GM12878 (cell line): ENCODE data around the gene SPOP. TPM values are rescaled to one million over a fixed set of nuclear protein-coding genes. Genes with fewer than 3 reads are reported as not detected.

ENCODE experiments used
- ATAC-seq: fragments of 200-7000 bp; cut with Tn5 transposase; 3 replicates; pipeline ENCODE4 v1.9.1; 2020; ENCODE audit warnings: mild to moderate bottlenecking, moderate library complexity
- BruUV-seq: library from RNA; stranded (reverse); fragments of 400-500 nt; replicated peaks from 2 replicates; lab custom pipeline; 2021; lab: Mats Ljungman, UMichigan
- CTCF ChIA-PET: fragments of 300-600 bp; sonication (Branson Sonifier 250); formaldehyde crosslinking; extraction: SDS; loops from one replicate; lab custom pipeline; 2021; ENCODE audit warnings: inconsistent platforms; lab: Yijun Ruan, JAX
- POLR2A ChIA-PET: fragments of 350-600 bp; formaldehyde crosslinking; extraction: SDS; loops from one replicate; lab custom pipeline; 2021; ENCODE audit warnings: inconsistent platforms; lab: Charles Lee
- RAD21 ChIA-PET: fragments of 300-600 bp; sonication (Branson Sonifier 250); formaldehyde crosslinking; loops from one replicate; lab custom pipeline; 2023; ENCODE audit warnings: antibody characterized with exemption; ENCODE audit not compliant: unreplicated experiment; lab: Charles Lee
- SMC1A ChIA-PET: fragments of 300-600 bp; sonication (Branson Sonifier 250); formaldehyde crosslinking; loops from one replicate; lab custom pipeline; 2023; ENCODE audit not compliant: unreplicated experiment, uncharacterized antibody; lab: Charles Lee
- DNase-seq: peaks from one replicate; pipeline ENCODE4 v3.0.0-alpha.2; 2011; ENCODE audit warnings: low read depth, low spot score
- FAIRE-seq: peaks from 3 replicates; lab custom pipeline; 2011; peaks lifted over from hg19 to GRCh38; lab: Jason Lieb, UNC
- H2AFZ ChIP-seq: 2 replicates; pipeline ENCODE4 v1.6.0; 2011; ENCODE audit warnings: low read depth, low read length, control low read depth; ENCODE audit not compliant: control insufficient read depth
- H3K27ac ChIP-seq: 2 replicates; pipeline ENCODE4 v1.5.1; 2011; ENCODE audit warnings: control low read depth; ENCODE audit not compliant: control insufficient read depth, insufficient read depth
- H3K27me3 ChIP-seq, 2 experiments: replicated peaks in 1 of 2; 2 replicates each; pipeline versions ENCODE4 v1.6.0 to v1.6.1; 2011; ENCODE audit warnings: low read length in 1 of 2; ENCODE audit not compliant: control insufficient read depth in 2 of 2, insufficient read depth in 2 of 2
- H3K36me3 ChIP-seq, 2 experiments: 2 replicates each; pipeline ENCODE4 v1.5.1; 2011; ENCODE audit warnings: low read length in 1 of 2; ENCODE audit not compliant: control insufficient read depth in 2 of 2, insufficient read depth in 2 of 2
- H3K4me1 ChIP-seq: 2 replicates; pipeline ENCODE4 v1.6.1; 2011; ENCODE audit warnings: mild to moderate bottlenecking, low read length, moderate library complexity, mixed read lengths; ENCODE audit not compliant: control insufficient read depth, insufficient read depth
- H3K4me2 ChIP-seq: 2 replicates; pipeline ENCODE4 v1.6.0; 2011; ENCODE audit warnings: control low read depth; ENCODE audit not compliant: control insufficient read depth, insufficient read depth
- H3K4me3 ChIP-seq: fragments of 200-600 bp; sonication (generic); 2 replicates; pipeline ENCODE4 v1.5.1; 2016
- H3K79me2 ChIP-seq: 2 replicates; pipeline ENCODE4 v1.6.0; 2011; ENCODE audit warnings: low read length; ENCODE audit not compliant: control insufficient read depth, insufficient read depth
- H3K9ac ChIP-seq: 2 replicates; pipeline ENCODE4 v1.8.0; 2011; ENCODE audit warnings: low read length, control low read depth, mixed read lengths; ENCODE audit not compliant: control insufficient read depth, insufficient read depth
- H3K9me3 ChIP-seq: replicated peaks from 3 replicates; pipeline ENCODE4 v1.5.1; 2011; ENCODE audit warnings: mild to moderate bottlenecking, low read length; ENCODE audit not compliant: control insufficient read depth, insufficient read depth
- H4K20me1 ChIP-seq: 2 replicates; pipeline ENCODE4 v1.6.0; 2011; ENCODE audit not compliant: control insufficient read depth, insufficient read depth
- ATF2 ChIP-seq: IDR thresholded peaks from 2 replicates; pipeline ENCODE4 v1.6.1; 2012; ENCODE audit warnings: low read length, inconsistent platforms
- BCL3 ChIP-seq: IDR thresholded peaks from 2 replicates; pipeline ENCODE4 v1.6.1; 2011; ENCODE audit warnings: borderline replicate concordance, low read depth, mild to moderate bottlenecking, moderate library complexity, low read length; ENCODE audit not compliant: insufficient read depth, poor library complexity, severe bottlenecking
- FOXM1 ChIP-seq: IDR thresholded peaks from 2 replicates; pipeline ENCODE4 v1.6.1; 2012; ENCODE audit warnings: low read depth, mild to moderate bottlenecking, inconsistent platforms, low read length, moderate library complexity
- HDAC2 ChIP-seq: fragments of 200-600 bp; sonication (generic); IDR thresholded peaks from 2 replicates; pipeline ENCODE4 v1.6.1; 2017
- HSF1 ChIP-seq: fragments of 150-350 bp; IDR thresholded peaks from 2 replicates; pipeline ENCODE4 v1.6.1; 2014; ENCODE audit warnings: mild to moderate bottlenecking, low read depth, low read length
- MAX ChIP-seq: IDR thresholded peaks from 2 replicates; pipeline ENCODE4 v1.6.1; 2012; ENCODE audit warnings: low read depth, low read length, improper control_type of control experiment
- PBX3 ChIP-seq: IDR thresholded peaks from 2 replicates; pipeline ENCODE4 v1.6.1; 2011; ENCODE audit warnings: mild to moderate bottlenecking, low read depth, low read length, moderate library complexity; ENCODE audit not compliant: insufficient replicate concordance
- POLR2AphosphoS5 ChIP-seq: IDR thresholded peaks from 2 replicates; pipeline ENCODE4 v1.6.1; 2011; ENCODE audit warnings: mild to moderate bottlenecking, low read length, inconsistent platforms
- RCOR1 ChIP-seq: conservative IDR thresholded peaks from 2 replicates; pipeline ENCODE4 v1.6.1; 2012; ENCODE audit warnings: low read depth, low read length, improper control_type of control experiment
- SKIL ChIP-seq: fragments of 450-650 bp; IDR thresholded peaks from 2 replicates; pipeline ENCODE4 v1.6.1; 2017; ENCODE audit warnings: mild to moderate bottlenecking, low read depth, inconsistent platforms; ENCODE audit not compliant: poor library complexity, severe bottlenecking
- TAF1 ChIP-seq: IDR thresholded peaks from 2 replicates; pipeline ENCODE4 v1.6.1; 2011; ENCODE audit warnings: mild to moderate bottlenecking, low read depth, low read length, borderline replicate concordance
- TCF3 ChIP-seq: IDR thresholded peaks from 2 replicates; pipeline ENCODE4 v1.6.1; 2012; ENCODE audit warnings: low read depth, mild to moderate bottlenecking, low read length, borderline replicate concordance; ENCODE audit not compliant: insufficient read depth
- ZNF24 ChIP-seq: fragments of 450-650 bp; IDR thresholded peaks from 2 replicates; pipeline ENCODE4 v1.6.1; 2017; ENCODE audit warnings: antibody characterized with exemption, mild to moderate bottlenecking
- WGBS: methylation state at CpG from one replicate; pipeline ENCODE4 v1.1.6; 2016; ENCODE audit warnings: low lambda C conversion rate; ENCODE audit not compliant: insufficient replicate concordance, insufficient coverage; ENCODE audit errors: missing lambda C conversion rate; 5-methylcytosine and 5-hydroxymethylcytosine counted together
- in situ Hi-C: fragments of 300-500 bp; cut with MboI; formaldehyde crosslinking; loops from 9 replicates; pipeline ENCODE4 v1.14.3; 2018; ENCODE audit warnings: mixed read lengths
- intact Hi-C: fragments of 100-400 bp; cut with micrococcal nuclease; formaldehyde crosslinking; loops from one replicate; pipeline ENCODE4 v1.14.2; 2022; ENCODE audit not compliant: unreplicated experiment
- polyA plus RNA-seq, 11 experiments: library from polyadenylated mRNA; depleted of rRNA in 4 of 11; unstranded in 6 of 11; stranded (reverse) in 5 of 11; fragments of >200 nt; fragmentation: Nextera tagmentation in 4 of 11; fragmentation: Illumina TruSeq in 1 of 11; extraction: Ambion mirVana in 4 of 11; extraction: Trizol in 1 of 11; gene quantifications; 1 replicate in 1 of 11; 2 replicates in 10 of 11; pipeline versions ENCODE4 v1.2.1 to v1.2.3, GENCODE V29; 2011 to 2016; ENCODE audit warnings: inconsistent platforms in 2 of 11, missing spikeins in 2 of 11, low read depth in 1 of 11
- total RNA-seq, 4 experiments: library from RNA; depleted of rRNA in 3 of 4; stranded (reverse); fragments of >200 nt in 3 of 4; fragmentation: Illumina TruSeq in 1 of 4; extraction: Trizol in 1 of 4; gene quantifications; 2 replicates each; pipeline versions ENCODE4 v1.2.1 to v1.2.3, GENCODE V29; 2013 to 2021

Gene SPOP
- total and polyA plus RNA-seq, 10 of the 15 experiments (the other 5 are each of a cell fraction or from before 2014, with no cell fraction given): 35.1 to 80.4 (median 44.7) TPM

- no peak for FAIRE-seq
- H3K27ac ChIP-seq: no peak overlapping the region
- in situ Hi-C loops: no loop called here
- TF ChIP-seq ZNF24 (no peak), PBX3 (no peak), TCF3 (no peak), FOXM1 (no peak), SKIL (no peak), BCL3 (no peak), ATF2 (no peak), TAF1 (no peak), RCOR1 (no peak), HSF1 (no peak), MAX (no peak), POLR2AphosphoS5 (no peak), HDAC2 (no peak)
Observed at GRCh38 chr17:49727380-49727779, 49.5 kb upstream of the SPOP start.

More at GRCh38 chr17:49727380-49727779, 49.5 kb upstream of the SPOP start:
- no peak for ATAC-seq
- Histone ChIP-seq H2AFZ (no peak overlapping the region), H3K36me3 (peaks cover 0 to 12% of the 10 kb centered on the region in 2 experiments; a peak in 2 of 4 replicates), H3K9ac (no peak overlapping the region), H3K4me2 (no peak overlapping the region), H3K9me3 (no peaks in the 10 kb centered on the region; the same call in 2 of the 3 replicates), H4K20me1 (no peaks in the 10 kb centered on the region; the same call in 1 of the 2 replicates), H3K27me3 (no peaks in the 10 kb centered on the region), H3K4me3 (no peak overlapping the region), H3K4me1 (peaks cover 5% of the 10 kb centered on the region), H3K79me2 (no peaks in the 10 kb centered on the region)
- intact Hi-C loops: no loop called here
- RAD21 ChIA-PET: interaction anchor here (1.5 kb wide), 1 partner anchor 52 kb away, joined by 3 read pairs; no protein-coding TSS in a partner anchor
- DNase-seq: no peak
- SMC1A ChIA-PET: interaction anchor here (0.6 to 1.0 kb wide), 2 partner anchors 14 to 21 kb away, joined by 3 read pairs; no protein-coding TSS in a partner anchor
- WGBS: 81% methylated on average over 4 of the region's 4 CpGs
- BruUV-seq: no TSS peak
- POLR2A ChIA-PET: no interaction called here
- CTCF ChIA-PET: interaction anchor here (0.7 to 1.8 kb wide), 2 partner anchors 24 to 52 kb away, joined by 3 to 5 read pairs; no protein-coding TSS in a partner anchor
